ENCODE data around the gene SPOCK1. TPM values are rescaled to one million over a fixed set of nuclear protein-coding genes. Genes with fewer than 3 reads are reported as not detected.

SPOCK1 gene
- total and polyA plus RNA-seq, 2 experiments from 2014 or later, result 8.2 to 10.5 TPM

DNA sequence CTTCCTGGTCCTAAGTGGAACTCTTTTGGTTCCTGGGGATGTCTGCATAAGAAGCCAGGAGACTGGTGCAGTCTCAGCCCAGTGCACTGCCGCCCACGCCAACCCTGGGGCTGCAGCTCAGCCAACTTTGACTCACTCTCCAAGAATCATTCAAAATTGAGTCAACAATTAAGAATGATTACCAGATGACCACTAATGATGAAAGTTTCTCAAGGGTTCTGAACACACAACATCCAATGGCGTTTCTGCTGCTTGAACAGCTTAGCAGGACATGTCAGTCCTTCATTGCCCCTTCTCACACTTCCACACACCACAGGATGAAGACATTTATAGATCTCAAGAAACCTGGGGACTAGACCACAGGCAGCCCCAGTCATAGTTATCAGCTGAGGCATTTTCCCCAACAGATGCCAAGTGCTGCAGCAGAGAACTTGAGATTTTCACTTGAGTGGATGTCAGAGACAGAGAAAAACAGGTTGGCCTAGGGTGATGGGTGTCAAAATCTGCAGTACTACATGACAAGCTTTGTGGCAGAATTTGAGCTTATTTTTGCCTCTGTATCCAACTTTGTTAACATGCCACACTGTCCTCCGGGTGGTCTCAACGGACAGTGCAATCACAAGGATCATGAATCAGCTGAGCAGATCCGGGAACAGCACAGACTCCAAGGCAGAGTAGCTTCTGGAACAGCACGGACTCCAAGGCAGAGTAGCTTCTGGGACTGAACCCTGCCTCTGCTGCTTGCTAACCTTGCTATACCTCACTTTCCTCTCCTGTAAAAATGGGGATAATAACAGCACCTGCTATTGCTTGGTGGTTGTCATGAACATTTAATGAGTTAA is 356.1 kb downstream of the SPOCK1 start (continued):
- TF ChIP-seq, protein P1, sequence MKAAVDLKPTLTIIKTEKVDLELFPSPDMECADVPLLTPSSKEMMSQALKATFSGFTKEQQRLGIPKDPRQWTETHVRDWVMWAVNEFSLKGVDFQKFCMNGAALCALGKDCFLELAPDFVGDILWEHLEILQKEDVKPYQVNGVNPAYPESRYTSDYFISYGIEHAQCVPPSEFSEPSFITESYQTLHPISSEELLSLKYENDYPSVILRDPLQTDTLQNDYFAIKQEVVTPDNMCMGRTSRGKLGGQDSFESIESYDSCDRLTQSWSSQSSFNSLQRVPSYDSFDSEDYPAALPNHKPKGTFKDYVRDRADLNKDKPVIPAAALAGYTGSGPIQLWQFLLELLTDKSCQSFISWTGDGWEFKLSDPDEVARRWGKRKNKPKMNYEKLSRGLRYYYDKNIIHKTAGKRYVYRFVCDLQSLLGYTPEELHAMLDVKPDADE (IDR thresholded peaks at IDR 0.05), result no peak
- TF ChIP-seq ZNF114 (CRISPR knock-in tag; IDR thresholded peaks at IDR 0.05) (no peak), POLR2AphosphoS5 (IDR thresholded peaks at IDR 0.05; ENCODE audit: low read depth) (no peak), EZH2 (IDR thresholded peaks at IDR 0.05; ENCODE audit: low read depth, unreplicated experiment) (no peak), ZNF331 (CRISPR knock-in tag; IDR thresholded peaks at IDR 0.05; ENCODE audit: low read depth) (no peak)

DNA sequence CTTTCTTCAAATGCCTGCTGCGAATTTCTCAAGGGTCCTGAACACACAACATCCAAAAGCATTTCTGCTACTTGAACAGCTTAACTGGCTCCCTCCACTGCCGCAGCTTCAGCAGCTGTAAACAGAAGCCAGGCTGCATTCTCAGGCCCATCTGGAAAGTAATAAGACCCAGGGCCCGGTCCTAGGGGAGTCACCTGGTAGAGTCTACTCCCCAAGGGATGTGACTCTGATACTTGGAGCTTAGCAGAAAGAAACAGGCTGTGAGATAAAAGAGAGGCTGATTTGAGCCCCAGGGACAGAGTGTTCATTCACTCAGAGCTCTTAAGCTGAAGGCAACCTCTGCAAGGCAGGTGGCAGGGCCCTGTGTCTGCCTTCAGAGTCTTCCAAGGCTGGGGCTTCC is 356.8 kb downstream of the SPOCK1 start:
- H3K4me1 Mint-ChIP-seq, result peaks cover 23% of the 10 kb centered on the region
- H3K4me2 ChIP-seq, result no peak overlapping the region
- TF ChIP-seq, protein P2, sequence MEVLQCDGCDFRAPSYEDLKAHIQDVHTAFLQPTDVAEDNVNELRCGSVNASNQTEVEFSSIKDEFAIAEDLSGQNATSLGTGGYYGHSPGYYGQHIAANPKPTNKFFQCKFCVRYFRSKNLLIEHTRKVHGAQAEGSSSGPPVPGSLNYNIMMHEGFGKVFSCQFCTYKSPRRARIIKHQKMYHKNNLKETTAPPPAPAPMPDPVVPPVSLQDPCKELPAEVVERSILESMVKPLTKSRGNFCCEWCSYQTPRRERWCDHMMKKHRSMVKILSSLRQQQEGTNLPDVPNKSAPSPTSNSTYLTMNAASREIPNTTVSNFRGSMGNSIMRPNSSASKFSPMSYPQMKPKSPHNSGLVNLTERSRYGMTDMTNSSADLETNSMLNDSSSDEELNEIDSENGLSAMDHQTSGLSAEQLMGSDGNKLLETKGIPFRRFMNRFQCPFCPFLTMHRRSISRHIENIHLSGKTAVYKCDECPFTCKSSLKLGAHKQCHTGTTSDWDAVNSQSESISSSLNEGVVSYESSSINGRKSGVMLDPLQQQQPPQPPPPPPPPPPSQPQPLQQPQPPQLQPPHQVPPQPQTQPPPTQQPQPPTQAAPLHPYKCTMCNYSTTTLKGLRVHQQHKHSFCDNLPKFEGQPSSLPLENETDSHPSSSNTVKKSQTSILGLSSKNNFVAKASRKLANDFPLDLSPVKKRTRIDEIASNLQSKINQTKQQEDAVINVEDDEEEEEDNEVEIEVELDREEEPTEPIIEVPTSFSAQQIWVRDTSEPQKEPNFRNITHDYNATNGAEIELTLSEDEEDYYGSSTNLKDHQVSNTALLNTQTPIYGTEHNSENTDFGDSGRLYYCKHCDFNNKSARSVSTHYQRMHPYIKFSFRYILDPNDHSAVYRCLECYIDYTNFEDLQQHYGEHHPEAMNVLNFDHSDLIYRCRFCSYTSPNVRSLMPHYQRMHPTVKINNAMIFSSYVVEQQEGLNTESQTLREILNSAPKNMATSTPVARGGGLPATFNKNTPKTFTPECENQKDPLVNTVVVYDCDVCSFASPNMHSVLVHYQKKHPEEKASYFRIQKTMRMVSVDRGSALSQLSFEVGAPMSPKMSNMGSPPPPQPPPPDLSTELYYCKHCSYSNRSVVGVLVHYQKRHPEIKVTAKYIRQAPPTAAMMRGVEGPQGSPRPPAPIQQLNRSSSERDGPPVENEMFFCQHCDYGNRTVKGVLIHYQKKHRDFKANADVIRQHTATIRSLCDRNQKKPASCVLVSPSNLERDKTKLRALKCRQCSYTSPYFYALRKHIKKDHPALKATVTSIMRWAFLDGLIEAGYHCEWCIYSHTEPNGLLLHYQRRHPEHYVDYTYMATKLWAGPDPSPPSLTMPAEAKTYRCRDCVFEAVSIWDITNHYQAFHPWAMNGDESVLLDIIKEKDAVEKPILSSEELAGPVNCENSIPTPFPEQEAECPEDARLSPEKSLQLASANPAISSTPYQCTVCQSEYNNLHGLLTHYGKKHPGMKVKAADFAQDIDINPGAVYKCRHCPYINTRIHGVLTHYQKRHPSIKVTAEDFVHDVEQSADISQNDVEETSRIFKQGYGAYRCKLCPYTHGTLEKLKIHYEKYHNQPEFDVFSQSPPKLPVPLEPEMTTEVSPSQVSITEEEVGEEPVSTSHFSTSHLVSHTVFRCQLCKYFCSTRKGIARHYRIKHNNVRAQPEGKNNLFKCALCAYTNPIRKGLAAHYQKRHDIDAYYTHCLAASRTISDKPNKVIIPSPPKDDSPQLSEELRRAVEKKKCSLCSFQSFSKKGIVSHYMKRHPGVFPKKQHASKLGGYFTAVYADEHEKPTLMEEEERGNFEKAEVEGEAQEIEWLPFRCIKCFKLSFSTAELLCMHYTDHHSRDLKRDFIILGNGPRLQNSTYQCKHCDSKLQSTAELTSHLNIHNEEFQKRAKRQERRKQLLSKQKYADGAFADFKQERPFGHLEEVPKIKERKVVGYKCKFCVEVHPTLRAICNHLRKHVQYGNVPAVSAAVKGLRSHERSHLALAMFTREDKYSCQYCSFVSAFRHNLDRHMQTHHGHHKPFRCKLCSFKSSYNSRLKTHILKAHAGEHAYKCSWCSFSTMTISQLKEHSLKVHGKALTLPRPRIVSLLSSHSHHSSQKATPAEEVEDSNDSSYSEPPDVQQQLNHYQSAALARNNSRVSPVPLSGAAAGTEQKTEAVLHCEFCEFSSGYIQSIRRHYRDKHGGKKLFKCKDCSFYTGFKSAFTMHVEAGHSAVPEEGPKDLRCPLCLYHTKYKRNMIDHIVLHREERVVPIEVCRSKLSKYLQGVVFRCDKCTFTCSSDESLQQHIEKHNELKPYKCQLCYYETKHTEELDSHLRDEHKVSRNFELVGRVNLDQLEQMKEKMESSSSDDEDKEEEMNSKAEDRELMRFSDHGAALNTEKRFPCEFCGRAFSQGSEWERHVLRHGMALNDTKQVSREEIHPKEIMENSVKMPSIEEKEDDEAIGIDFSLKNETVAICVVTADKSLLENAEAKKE (CRISPR knock-in tag; IDR thresholded peaks at IDR 0.05), result no peak
- TF ChIP-seq ZNF114 (CRISPR knock-in tag; IDR thresholded peaks at IDR 0.05) (no peak), EZH2 (IDR thresholded peaks at IDR 0.05; ENCODE audit: low read depth, unreplicated experiment) (no peak), JUNB (IDR thresholded peaks at IDR 0.05; ENCODE audit: unreplicated experiment) (no peak), POLR2AphosphoS5 (IDR thresholded peaks at IDR 0.05; ENCODE audit: low read depth) (no peak)
- TF ChIP-seq, protein P3, sequence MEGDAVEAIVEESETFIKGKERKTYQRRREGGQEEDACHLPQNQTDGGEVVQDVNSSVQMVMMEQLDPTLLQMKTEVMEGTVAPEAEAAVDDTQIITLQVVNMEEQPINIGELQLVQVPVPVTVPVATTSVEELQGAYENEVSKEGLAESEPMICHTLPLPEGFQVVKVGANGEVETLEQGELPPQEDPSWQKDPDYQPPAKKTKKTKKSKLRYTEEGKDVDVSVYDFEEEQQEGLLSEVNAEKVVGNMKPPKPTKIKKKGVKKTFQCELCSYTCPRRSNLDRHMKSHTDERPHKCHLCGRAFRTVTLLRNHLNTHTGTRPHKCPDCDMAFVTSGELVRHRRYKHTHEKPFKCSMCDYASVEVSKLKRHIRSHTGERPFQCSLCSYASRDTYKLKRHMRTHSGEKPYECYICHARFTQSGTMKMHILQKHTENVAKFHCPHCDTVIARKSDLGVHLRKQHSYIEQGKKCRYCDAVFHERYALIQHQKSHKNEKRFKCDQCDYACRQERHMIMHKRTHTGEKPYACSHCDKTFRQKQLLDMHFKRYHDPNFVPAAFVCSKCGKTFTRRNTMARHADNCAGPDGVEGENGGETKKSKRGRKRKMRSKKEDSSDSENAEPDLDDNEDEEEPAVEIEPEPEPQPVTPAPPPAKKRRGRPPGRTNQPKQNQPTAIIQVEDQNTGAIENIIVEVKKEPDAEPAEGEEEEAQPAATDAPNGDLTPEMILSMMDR (conservative IDR thresholded peaks at IDR 0.05; ENCODE audit: low read depth in 2 of 2), result no peak
- TF ChIP-seq, protein P1 (IDR thresholded peaks at IDR 0.05), result no peak
- TF ChIP-seq, protein P4, sequence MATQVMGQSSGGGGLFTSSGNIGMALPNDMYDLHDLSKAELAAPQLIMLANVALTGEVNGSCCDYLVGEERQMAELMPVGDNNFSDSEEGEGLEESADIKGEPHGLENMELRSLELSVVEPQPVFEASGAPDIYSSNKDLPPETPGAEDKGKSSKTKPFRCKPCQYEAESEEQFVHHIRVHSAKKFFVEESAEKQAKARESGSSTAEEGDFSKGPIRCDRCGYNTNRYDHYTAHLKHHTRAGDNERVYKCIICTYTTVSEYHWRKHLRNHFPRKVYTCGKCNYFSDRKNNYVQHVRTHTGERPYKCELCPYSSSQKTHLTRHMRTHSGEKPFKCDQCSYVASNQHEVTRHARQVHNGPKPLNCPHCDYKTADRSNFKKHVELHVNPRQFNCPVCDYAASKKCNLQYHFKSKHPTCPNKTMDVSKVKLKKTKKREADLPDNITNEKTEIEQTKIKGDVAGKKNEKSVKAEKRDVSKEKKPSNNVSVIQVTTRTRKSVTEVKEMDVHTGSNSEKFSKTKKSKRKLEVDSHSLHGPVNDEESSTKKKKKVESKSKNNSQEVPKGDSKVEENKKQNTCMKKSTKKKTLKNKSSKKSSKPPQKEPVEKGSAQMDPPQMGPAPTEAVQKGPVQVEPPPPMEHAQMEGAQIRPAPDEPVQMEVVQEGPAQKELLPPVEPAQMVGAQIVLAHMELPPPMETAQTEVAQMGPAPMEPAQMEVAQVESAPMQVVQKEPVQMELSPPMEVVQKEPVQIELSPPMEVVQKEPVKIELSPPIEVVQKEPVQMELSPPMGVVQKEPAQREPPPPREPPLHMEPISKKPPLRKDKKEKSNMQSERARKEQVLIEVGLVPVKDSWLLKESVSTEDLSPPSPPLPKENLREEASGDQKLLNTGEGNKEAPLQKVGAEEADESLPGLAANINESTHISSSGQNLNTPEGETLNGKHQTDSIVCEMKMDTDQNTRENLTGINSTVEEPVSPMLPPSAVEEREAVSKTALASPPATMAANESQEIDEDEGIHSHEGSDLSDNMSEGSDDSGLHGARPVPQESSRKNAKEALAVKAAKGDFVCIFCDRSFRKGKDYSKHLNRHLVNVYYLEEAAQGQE (IDR thresholded peaks at IDR 0.05; ENCODE audit: unreplicated experiment), result no peak

More for the DNA sequence above, 356.8 kb downstream of the SPOCK1 start:
- Mint-ChIP-seq H3K27me3 (ENCODE audit: insufficient read depth, low read depth, poor library complexity) (peaks cover 3% of the 10 kb centered on the region), H3K9me3 (no peaks in the 10 kb centered on the region; the same call in 2 of the 3 replicates), H3K4me3 (no peak overlapping the region), H3K36me3 (ENCODE audit: low read depth) (no peaks in the 10 kb centered on the region; the same call in 2 of the 3 replicates), H3K27ac (no peak overlapping the region)
- DNase-seq (ENCODE audit: low spot score) (no peak), ATAC-seq (no peak)
- Histone ChIP-seq H3K27me3 (ENCODE audit: insufficient read depth) (no peaks in the 10 kb centered on the region), H3K79me2 (replicated peaks; ENCODE audit: insufficient read depth) (no peaks in the 10 kb centered on the region), H4K20me1 (replicated peaks; ENCODE audit: insufficient read depth) (no peaks in the 10 kb centered on the region), H3K9me2 (ENCODE audit: insufficient read depth) (no peaks in the 10 kb centered on the region), H3K27ac (ENCODE audit: low read depth) (no peak overlapping the region), H3K36me3 (ENCODE audit: insufficient read depth) (no peaks in the 10 kb centered on the region), H3F3A (replicated peaks; ENCODE audit: low read depth) (no peaks in the 10 kb centered on the region), H3K4me3 (no peak overlapping the region), H3K4me1 (ENCODE audit: insufficient read depth) (peaks cover 7% of the 10 kb centered on the region), H2AFZ (no peak overlapping the region)

Data from GM23338 (cell line).